ENCODE data around the gene RBM14.
"Not testable (repeated sequence)": the region's sequence is repeated elsewhere in the genome, so short reads cannot be mapped to it uniquely, and the experiment has no call there.

Gene RBM14

GRCh38 chr11:66616379-66617154 is at the start of gene RBM14:
RBM14 (plus strand) TSS chr11:66616630; CDS start chr11:66616721, 91 bp downstream.
- DNase-seq = peak; percentile 99
- in situ Hi-C loops (cut with HindIII; ENCODE audit: low pct_ligation_motif_present, low pct_unique_long_range_greater_than_20kb, low sequenced_read_pairs) = no loop called here

- DNase-seq = no peak
- in situ Hi-C loops (cut with HindIII; ENCODE audit: low pct_ligation_motif_present, low pct_unique_long_range_greater_than_20kb, low sequenced_read_pairs) = no loop called here
These were observed 48.7 kb upstream of the RBM14 start for GRCh38 chr11:66567787-66568123.

GRCh38 chr11:66568124-66568916 is 48.1 kb upstream of the RBM14 start, which contains the start of gene CTSF:
CTSF (minus strand) TSS chr11:66568606; CDS start chr11:66568486, 120 bp downstream.
- no peak for DNase-seq
- in situ Hi-C loops (cut with HindIII; ENCODE audit: low pct_ligation_motif_present, low pct_unique_long_range_greater_than_20kb, low sequenced_read_pairs) = no loop called here

GRCh38 chr11:66569076-66569475 is 47.4 kb upstream of the RBM14 start:
- in situ Hi-C loops (cut with HindIII; ENCODE audit: low pct_ligation_motif_present, low pct_unique_long_range_greater_than_20kb, low sequenced_read_pairs) = no loop called here
- DNase-seq = no peak

- DNase-seq = no peak
- in situ Hi-C loops (cut with HindIII; ENCODE audit: low pct_ligation_motif_present, low pct_unique_long_range_greater_than_20kb, low sequenced_read_pairs) = no loop called here
These were observed 46.2 kb upstream of the RBM14 start for GRCh38 chr11:66570079-66570849.

GRCh38 chr11:66570850-66571180 is 45.6 kb upstream of the RBM14 start:
- no peak for DNase-seq
- in situ Hi-C loops (cut with HindIII; ENCODE audit: low pct_ligation_motif_present, low pct_unique_long_range_greater_than_20kb, low sequenced_read_pairs) = no loop called here

- in situ Hi-C loops (cut with HindIII; ENCODE audit: low pct_ligation_motif_present, low pct_unique_long_range_greater_than_20kb, low sequenced_read_pairs) = no loop called here
- DNase-seq = no peak
These were observed 37.3 kb upstream of the RBM14 start for GRCh38 chr11:66579017-66579606.

GRCh38 chr11:66580803-66581202 is 35.6 kb upstream of the RBM14 start:
- in situ Hi-C loops (cut with HindIII; ENCODE audit: low pct_ligation_motif_present, low pct_unique_long_range_greater_than_20kb, low sequenced_read_pairs) = no loop called here
- no peak for DNase-seq

- no peak for DNase-seq
- in situ Hi-C loops (cut with HindIII; ENCODE audit: low pct_ligation_motif_present, low pct_unique_long_range_greater_than_20kb, low sequenced_read_pairs) = no loop called here
These were observed 35.2 kb upstream of the RBM14 start for GRCh38 chr11:66581261-66581660.

GRCh38 chr11:66582565-66583147 is 33.8 kb upstream of the RBM14 start:
- DNase-seq; in situ Hi-C loops (cut with HindIII; ENCODE audit: low pct_ligation_motif_present, low pct_unique_long_range_greater_than_20kb, low sequenced_read_pairs): not testable (repeated sequence)

- in situ Hi-C loops (cut with HindIII; ENCODE audit: low pct_ligation_motif_present, low pct_unique_long_range_greater_than_20kb, low sequenced_read_pairs); DNase-seq: not testable (repeated sequence)
These were observed 31.0 kb upstream of the RBM14 start for GRCh38 chr11:66585447-66585846.

GRCh38 chr11:66586136-66586535 is 30.3 kb upstream of the RBM14 start:
- no peak for DNase-seq
- in situ Hi-C loops (cut with HindIII; ENCODE audit: low pct_ligation_motif_present, low pct_unique_long_range_greater_than_20kb, low sequenced_read_pairs) = no loop called here

- in situ Hi-C loops (cut with HindIII; ENCODE audit: low pct_ligation_motif_present, low pct_unique_long_range_greater_than_20kb, low sequenced_read_pairs); DNase-seq: not testable (repeated sequence)
These were observed 27.1 kb upstream of the RBM14 start for GRCh38 chr11:66589315-66589714.

- in situ Hi-C loops (cut with HindIII; ENCODE audit: low pct_ligation_motif_present, low pct_unique_long_range_greater_than_20kb, low sequenced_read_pairs) = no loop called here
- DNase-seq = no peak
These were observed 26.3 kb upstream of the RBM14 start for GRCh38 chr11:66589996-66590675.

- in situ Hi-C loops (cut with HindIII; ENCODE audit: low pct_ligation_motif_present, low pct_unique_long_range_greater_than_20kb, low sequenced_read_pairs) = no loop called here
- no peak for DNase-seq
These were observed 25.3 kb upstream of the RBM14 start for GRCh38 chr11:66591175-66591574.

- DNase-seq = peak; percentile 91
- in situ Hi-C loops (cut with HindIII; ENCODE audit: low pct_ligation_motif_present, low pct_unique_long_range_greater_than_20kb, low sequenced_read_pairs) = no loop called here
These were observed 23.8 kb upstream of the RBM14 start, which contains the start of the genes CCDC87 and CCS for GRCh38 chr11:66592457-66593302. CCDC87 (minus strand) TSS chr11:66593063; CDS start chr11:66593015, 48 bp downstream. CCS (plus strand) TSS chr11:66593185; CDS start chr11:66593262, 77 bp downstream.

- no peak for DNase-seq
- in situ Hi-C loops (cut with HindIII; ENCODE audit: low pct_ligation_motif_present, low pct_unique_long_range_greater_than_20kb, low sequenced_read_pairs) = no loop called here
These were observed 23.2 kb upstream of the RBM14 start for GRCh38 chr11:66593303-66593635.
